ENCODE results near the gene SLC4A5. TPM values are rescaled to one million over a fixed set of nuclear protein-coding genes. Genes with fewer than 3 reads are reported as not detected.

The SLC4A5 gene
- total RNA-seq, 4 donors from 2014 or later, result 0.62 to 2.3 (median 1.2) TPM

GRCh38 chr2:74259191-74259590 is 84.0 kb downstream of the SLC4A5 start:
- no peak for DNase-seq
- H3K27me3 ChIP-seq, result no peaks in the 10 kb centered on the region
- intact Hi-C loops (cut with DNase I), result no loop called here
- H3K9me3 ChIP-seq, result no peaks in the 10 kb centered on the region
- TF ChIP-seq POLR2A (IDR thresholded peaks at IDR 0.05) (no peak), CTCF (IDR thresholded peaks at IDR 0.05) (no peak)
- no peaks in the 10 kb centered on the region for H3K36me3 ChIP-seq
- WGBS, 2 donors, result 51 to 53% methylated on average over 3 of the region's 3 CpGs
- H3K27ac ChIP-seq, result no peak overlapping the region
- no peak overlapping the region for H3K4me3 ChIP-seq
- H3K4me1 ChIP-seq, result peaks cover 0 to 4% (median 0%) of the 10 kb centered on the region in 3 donors

DNA sequence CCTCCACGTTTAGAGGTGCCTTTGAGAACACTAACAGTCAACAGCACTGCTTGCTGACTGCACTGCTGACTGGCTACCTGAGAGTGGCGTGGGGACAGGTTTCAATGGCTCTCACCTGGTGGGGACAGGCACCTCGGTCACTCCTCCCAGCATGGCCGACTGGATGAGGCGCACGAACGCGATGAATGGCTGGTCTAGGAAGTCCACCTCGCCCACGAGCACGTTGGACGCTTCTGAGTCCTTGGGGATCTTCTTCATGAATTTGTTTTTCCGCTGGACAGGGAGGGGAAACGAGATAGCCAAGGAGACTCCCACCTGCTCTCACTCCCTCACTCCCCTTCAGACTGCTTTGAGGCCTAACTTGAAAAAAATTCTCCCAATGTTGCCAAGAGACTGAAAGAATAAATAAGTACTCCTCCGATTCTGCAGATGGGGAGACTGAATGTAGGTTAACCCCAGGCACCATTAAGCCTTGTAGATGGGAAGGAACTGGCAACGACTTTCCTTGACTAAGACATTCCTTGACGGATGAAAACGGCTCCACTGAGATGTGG is 87.5 kb downstream of the SLC4A5 start:
- Histone ChIP-seq H3K9me3 (no peaks in the 10 kb centered on the region), H3K4me3 (no peak overlapping the region), H3K4me1 (no peaks in the 10 kb centered on the region), H3K36me3 (no peaks in the 10 kb centered on the region), H3K27me3 (no peaks in the 10 kb centered on the region), H3K27ac (no peak overlapping the region)
- DNase-seq, result no peak
- TF ChIP-seq CTCF (IDR thresholded peaks at IDR 0.05), result no peak
- TF ChIP-seq POLR2A (IDR thresholded peaks at IDR 0.05), result no peak
- intact Hi-C loops (cut with DNase I), result no loop called here
- WGBS, 2 donors, result 75 to 87% methylated on average over 4 to 17 of the region's 18 CpGs

DNA sequence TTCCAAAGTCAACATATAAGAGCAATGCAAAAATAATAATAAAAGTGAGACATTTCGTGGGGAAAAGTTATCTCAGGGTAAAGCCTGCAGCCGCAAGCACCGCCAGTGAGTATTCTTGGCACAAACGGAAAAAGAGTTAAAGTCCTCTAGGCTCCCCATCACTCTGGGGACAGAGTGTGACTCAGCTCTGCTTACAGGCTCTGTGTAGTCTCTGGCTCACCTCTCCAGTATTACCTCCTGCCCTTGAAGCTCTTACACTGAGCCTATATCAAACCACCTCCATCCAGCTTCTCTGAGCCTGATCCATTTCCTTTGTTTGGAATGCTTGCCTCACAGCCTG is 89.3 kb downstream of the SLC4A5 start:
- Histone ChIP-seq H3K36me3 (no peaks in the 10 kb centered on the region), H3K27me3 (no peaks in the 10 kb centered on the region), H3K27ac (no peak overlapping the region), H3K9me3 (no peaks in the 10 kb centered on the region), H3K4me3 (no peak overlapping the region), H3K4me1 (no peaks in the 10 kb centered on the region)
- intact Hi-C loops (cut with DNase I), result no loop called here
- TF ChIP-seq POLR2A (IDR thresholded peaks at IDR 0.05) (no peak), CTCF (IDR thresholded peaks at IDR 0.05) (no peak)
- no peak for DNase-seq
- 67 to 80% methylated on average over 4 of the region's 4 CpGs for WGBS, 2 donors

GRCh38 chr2:74253306-74253970 is 89.8 kb downstream of the SLC4A5 start:
- no peak overlapping the region for H3K4me3 ChIP-seq
- no peaks in the 10 kb centered on the region for H3K36me3 ChIP-seq
- TF ChIP-seq POLR2A (IDR thresholded peaks at IDR 0.05) (no peak), CTCF (IDR thresholded peaks at IDR 0.05) (no peak)
- no peaks in the 10 kb centered on the region for H3K4me1 ChIP-seq
- 60 to 70% methylated on average over 7 of the region's 7 CpGs for WGBS, 2 donors
- no peak for DNase-seq
- H3K27me3 ChIP-seq, result no peaks in the 10 kb centered on the region
- intact Hi-C loops (cut with DNase I), result no loop called here
- no peaks in the 10 kb centered on the region for H3K9me3 ChIP-seq
- H3K27ac ChIP-seq, result no peak overlapping the region

DNA sequence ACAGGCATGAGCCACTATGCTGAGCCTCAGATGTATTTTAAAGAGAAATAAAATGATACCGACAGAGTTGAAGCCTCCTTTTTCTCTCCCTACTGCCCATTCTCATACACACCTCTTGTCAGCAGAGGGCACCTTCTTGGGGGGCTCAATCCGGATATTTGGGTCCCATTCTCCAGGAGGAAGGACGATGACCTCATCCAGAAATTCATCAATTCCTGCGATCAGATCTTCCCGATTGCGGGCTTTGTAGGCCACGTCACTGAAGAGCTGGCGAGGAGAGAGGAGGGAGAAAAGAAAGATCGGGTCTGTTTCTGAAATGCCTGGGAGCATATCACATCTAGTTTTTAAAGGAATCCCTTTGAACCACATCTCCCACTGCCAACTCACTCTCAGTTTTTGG is 90.4 kb downstream of the SLC4A5 start:
- Histone ChIP-seq H3K27ac (no peak overlapping the region), H3K9me3 (no peaks in the 10 kb centered on the region), H3K4me3 (no peak overlapping the region), H3K4me1 (no peaks in the 10 kb centered on the region), H3K36me3 (no peaks in the 10 kb centered on the region), H3K27me3 (no peaks in the 10 kb centered on the region)
- 79 to 83% methylated on average over 9 of the region's 9 CpGs for WGBS, 2 donors
- no peak for DNase-seq
- intact Hi-C loops (cut with DNase I), result no loop called here
- no peak for TF ChIP-seq POLR2A (IDR thresholded peaks at IDR 0.05)
- TF ChIP-seq CTCF (IDR thresholded peaks at IDR 0.05), result no peak

Measured in esophagus squamous epithelium (tissue), 5 donors.